Liver (tissue), 9 donors: Measurements from ENCODE around the gene DYNLT1. TPM values are rescaled to one million over a fixed set of nuclear protein-coding genes. Genes with fewer than 3 reads are reported as not detected.

Experiments used
- DNase-seq: peaks from one replicate; pipeline ENCODE4 v3.0.0-alpha.2; 2017; ENCODE audit warnings: low spot score
- H3K27ac ChIP-seq, 2 donors: one replicate each; pipeline ENCODE4 v1.7.0; 2013; ENCODE audit warnings: inconsistent platforms in 2 of 2, low read length in 2 of 2, control low read depth in 1 of 2, low read depth in 1 of 2, mild to moderate bottlenecking in 1 of 2
- H3K27me3 ChIP-seq, 4 donors: one replicate each; pipeline versions ENCODE4 v1.6.1 to v1.7.0; 2013; ENCODE audit warnings: low read length in 3 of 4, inconsistent platforms in 1 of 4, mild to moderate bottlenecking in 1 of 4, moderate library complexity in 1 of 4; ENCODE audit not compliant: control insufficient read depth in 4 of 4, insufficient read depth in 4 of 4
- H3K36me3 ChIP-seq, 4 donors: one replicate each; pipeline versions ENCODE4 v1.6.1 to v1.7.0; 2013; ENCODE audit warnings: low read length in 3 of 4, mild to moderate bottlenecking in 3 of 4, low read depth in 1 of 4, moderate library complexity in 1 of 4; ENCODE audit not compliant: control insufficient read depth in 4 of 4, insufficient read depth in 3 of 4
- H3K4me1 ChIP-seq, 4 donors: one replicate each; pipeline versions ENCODE4 v1.6.1 to v1.7.0; 2013; ENCODE audit warnings: low read length in 3 of 4, mild to moderate bottlenecking in 3 of 4, moderate library complexity in 1 of 4; ENCODE audit not compliant: control insufficient read depth in 4 of 4, insufficient read depth in 4 of 4
- H3K4me3 ChIP-seq, 3 donors: one replicate each; pipeline versions ENCODE4 v1.6.1 to v1.7.0; 2013; ENCODE audit warnings: low read length in 3 of 3, control low read depth in 1 of 3, low read depth in 1 of 3, mild to moderate bottlenecking in 1 of 3
- H3K9ac ChIP-seq, 2 donors: one replicate each; pipeline ENCODE4 v1.7.0; 2013; ENCODE audit warnings: low read length in 2 of 2, mild to moderate bottlenecking in 2 of 2, moderate library complexity in 2 of 2, control low read depth in 1 of 2, low read depth in 1 of 2
- H3K9me3 ChIP-seq, 4 donors: one replicate each; pipeline versions ENCODE4 v1.6.1 to v1.7.0; 2013; ENCODE audit warnings: low read length in 3 of 4; ENCODE audit not compliant: control insufficient read depth in 4 of 4
- EGR1 ChIP-seq, 2 donors: IDR thresholded peaks; 2 replicates each; pipeline ENCODE4 v1.6.1; 2016 to 2018; ENCODE audit warnings: antibody characterized with exemption in 2 of 2, low read depth in 2 of 2
- FOXA2 ChIP-seq: IDR thresholded peaks from 2 replicates; pipeline ENCODE4 v1.6.1; 2016; ENCODE audit warnings: antibody characterized with exemption
- GABPA ChIP-seq, 2 donors: IDR thresholded peaks in 1 of 2; conservative IDR thresholded peaks in 1 of 2; 2 replicates each; pipeline ENCODE4 v1.6.1; 2016; ENCODE audit warnings: antibody characterized with exemption in 2 of 2, mild to moderate bottlenecking in 1 of 2, moderate library complexity in 1 of 2
- HNF4A ChIP-seq, 2 donors: conservative IDR thresholded peaks; 2 replicates each; pipeline ENCODE4 v1.6.1; 2016; ENCODE audit warnings: antibody characterized with exemption in 2 of 2, mild to moderate bottlenecking in 2 of 2
- JUND ChIP-seq, 2 donors: IDR thresholded peaks; 2 replicates each; pipeline ENCODE4 v1.6.1; 2016; ENCODE audit warnings: antibody characterized with exemption in 2 of 2
- NR2F2 ChIP-seq: IDR thresholded peaks from 2 replicates; pipeline ENCODE4 v1.6.1; 2016; ENCODE audit warnings: antibody characterized with exemption
- REST ChIP-seq: IDR thresholded peaks from 2 replicates; pipeline ENCODE4 v1.6.1; 2016; ENCODE audit warnings: antibody characterized with exemption, mild to moderate bottlenecking
- RXRA ChIP-seq, 2 donors: IDR thresholded peaks; 2 replicates each; pipeline ENCODE4 v1.6.1; 2017 to 2018; ENCODE audit warnings: antibody characterized with exemption in 2 of 2, mild to moderate bottlenecking in 1 of 2
- SP1 ChIP-seq: IDR thresholded peaks from 2 replicates; pipeline ENCODE4 v1.6.1; 2018; ENCODE audit warnings: antibody characterized with exemption, mild to moderate bottlenecking
- YY1 ChIP-seq: IDR thresholded peaks from 2 replicates; pipeline ENCODE4 v1.6.1; 2016; ENCODE audit warnings: antibody characterized with exemption, mild to moderate bottlenecking
- ZBTB33 ChIP-seq: IDR thresholded peaks from 2 replicates; pipeline ENCODE4 v1.6.1; 2016; ENCODE audit warnings: antibody characterized with exemption
- WGBS: extraction: QIAGEN DNeasy Blood & Tissue Kit; methylation state at CpG from one replicate; pipeline ENCODE4 v1.1.7; 2013; 5-methylcytosine and 5-hydroxymethylcytosine counted together
- polyA plus RNA-seq, 2 donors: library from polyadenylated mRNA; stranded (reverse) in 1 of 2; unstranded in 1 of 2; fragments of 200-250 nt in 1 of 2; fragments of >200 nt in 1 of 2; fragmentation: Nextera tagmentation in 1 of 2; extraction: Ambion mirVana in 1 of 2; gene quantifications; one replicate each; pipeline versions ENCODE4 v1.2.1 to v1.2.3, GENCODE V29; 2013 to 2015
- total RNA-seq, 2 donors: library from RNA; depleted of rRNA; stranded (reverse); fragments of >200 nt; gene quantifications; one replicate each; pipeline ENCODE4 v1.2.3, GENCODE V29; 2014
- TF ChIP-seq, protein P1 (sequence below): fragments of 150-350 bp; IDR thresholded peaks from 2 replicates; pipeline ENCODE4 v1.5.1; 2017; ENCODE audit warnings: improper control_type of control experiment, low read depth, low read length; ENCODE audit not compliant: missing input control
- donor health status: healthy.
- donor health status: healthy.
- donor health status: healthy.
- donor health status: healthy.
- donor health status: healthy.

The DYNLT1 gene
- total and polyA plus RNA-seq, 4 donors = 17.7 to 86.9 (median 38.3) TPM

DNA sequence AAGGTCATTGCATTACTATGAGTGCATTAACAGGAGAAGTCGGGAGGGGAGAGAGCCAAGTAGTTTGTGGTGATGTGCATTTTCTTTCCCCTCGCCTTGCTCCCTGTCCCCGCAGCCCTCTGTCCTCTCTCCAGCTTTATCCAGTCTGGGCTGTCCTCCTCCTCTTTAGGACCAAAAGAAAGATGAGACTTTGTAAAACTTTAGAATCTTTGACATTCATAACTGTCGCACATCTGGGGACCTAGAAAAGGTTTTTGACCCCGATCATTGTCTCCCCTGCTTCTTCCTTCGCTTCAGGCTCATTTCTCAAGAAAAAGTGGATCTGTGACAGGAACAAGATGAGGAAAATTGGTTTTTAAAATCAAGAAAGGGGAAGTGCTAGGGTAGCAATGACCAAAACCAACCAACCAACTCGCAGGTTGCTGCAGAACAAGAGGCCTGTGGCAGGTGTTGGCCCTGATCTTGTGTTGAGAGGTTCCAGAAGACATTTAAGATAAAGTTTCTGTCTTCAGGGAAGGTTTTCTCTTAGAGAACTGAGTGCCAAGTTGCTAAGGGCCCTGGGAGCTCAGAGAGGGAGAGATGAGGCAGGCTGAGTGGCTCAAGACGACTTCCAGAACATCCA lies 22.9 kb upstream of the DYNLT1 start:
- no peak for TF ChIP-seq NR2F2
- TF ChIP-seq REST = no peak
- no peak for TF ChIP-seq GABPA (IDR thresholded peaks at IDR 0.05 in 1 of 2, conservative IDR thresholded peaks at IDR 0.05 in 1 of 2)
- TF ChIP-seq, protein P1, sequence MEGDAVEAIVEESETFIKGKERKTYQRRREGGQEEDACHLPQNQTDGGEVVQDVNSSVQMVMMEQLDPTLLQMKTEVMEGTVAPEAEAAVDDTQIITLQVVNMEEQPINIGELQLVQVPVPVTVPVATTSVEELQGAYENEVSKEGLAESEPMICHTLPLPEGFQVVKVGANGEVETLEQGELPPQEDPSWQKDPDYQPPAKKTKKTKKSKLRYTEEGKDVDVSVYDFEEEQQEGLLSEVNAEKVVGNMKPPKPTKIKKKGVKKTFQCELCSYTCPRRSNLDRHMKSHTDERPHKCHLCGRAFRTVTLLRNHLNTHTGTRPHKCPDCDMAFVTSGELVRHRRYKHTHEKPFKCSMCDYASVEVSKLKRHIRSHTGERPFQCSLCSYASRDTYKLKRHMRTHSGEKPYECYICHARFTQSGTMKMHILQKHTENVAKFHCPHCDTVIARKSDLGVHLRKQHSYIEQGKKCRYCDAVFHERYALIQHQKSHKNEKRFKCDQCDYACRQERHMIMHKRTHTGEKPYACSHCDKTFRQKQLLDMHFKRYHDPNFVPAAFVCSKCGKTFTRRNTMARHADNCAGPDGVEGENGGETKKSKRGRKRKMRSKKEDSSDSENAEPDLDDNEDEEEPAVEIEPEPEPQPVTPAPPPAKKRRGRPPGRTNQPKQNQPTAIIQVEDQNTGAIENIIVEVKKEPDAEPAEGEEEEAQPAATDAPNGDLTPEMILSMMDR = no peak
- no peak for TF ChIP-seq FOXA2
- TF ChIP-seq YY1 = no peak
- TF ChIP-seq SP1 = no peak
- no peak for TF ChIP-seq EGR1 (IDR thresholded peaks at IDR 0.05; ENCODE audit: low read depth in 2 of 2)
- no peak for TF ChIP-seq ZBTB33
- TF ChIP-seq HNF4A (conservative IDR thresholded peaks at IDR 0.05) = no peak
- TF ChIP-seq JUND (IDR thresholded peaks at IDR 0.05) = no peak
- 91% methylated on average over 8 of the region's 8 CpGs for WGBS
- no peaks in the 10 kb centered on the region for H3K27me3 ChIP-seq
- peaks cover 0 to 10% (median 4%) of the 10 kb centered on the region in 4 donors for H3K4me1 ChIP-seq
- no peaks in the 10 kb centered on the region for H3K9me3 ChIP-seq
- peaks cover 0 to 1% (median 0%) of the 10 kb centered on the region in 4 donors for H3K36me3 ChIP-seq
- no peak overlapping the region for H3K9ac ChIP-seq
- H3K27ac ChIP-seq = peak overlapping the region in 1 of 2 donors; percentile 58
- no peak overlapping the region for H3K4me3 ChIP-seq
- no peak for DNase-seq

GRCh38 chr6:158666628-158667359 lies 22.3 kb upstream of the DYNLT1 start:
- no peaks in the 10 kb centered on the region for H3K9me3 ChIP-seq
- 80% methylated on average over 14 of the region's 14 CpGs for WGBS
- H3K36me3 ChIP-seq = peaks cover 0 to 1% (median 0%) of the 10 kb centered on the region in 4 donors
- no peak for DNase-seq
- TF ChIP-seq SP1 (no peak), REST (no peak), RXRA (IDR thresholded peaks at IDR 0.05) (peak in 1 of 2 donors; percentile 15)
- no peaks in the 10 kb centered on the region for H3K27me3 ChIP-seq
- peak overlapping the region in 1 of 2 donors; percentile 68 for H3K27ac ChIP-seq
- H3K4me1 ChIP-seq = peaks cover 0 to 10% (median 4%) of the 10 kb centered on the region in 4 donors
- H3K9ac ChIP-seq = no peak overlapping the region
- H3K4me3 ChIP-seq = no peak overlapping the region
